ENCODE measurements around the gene UNC80.

DNA sequence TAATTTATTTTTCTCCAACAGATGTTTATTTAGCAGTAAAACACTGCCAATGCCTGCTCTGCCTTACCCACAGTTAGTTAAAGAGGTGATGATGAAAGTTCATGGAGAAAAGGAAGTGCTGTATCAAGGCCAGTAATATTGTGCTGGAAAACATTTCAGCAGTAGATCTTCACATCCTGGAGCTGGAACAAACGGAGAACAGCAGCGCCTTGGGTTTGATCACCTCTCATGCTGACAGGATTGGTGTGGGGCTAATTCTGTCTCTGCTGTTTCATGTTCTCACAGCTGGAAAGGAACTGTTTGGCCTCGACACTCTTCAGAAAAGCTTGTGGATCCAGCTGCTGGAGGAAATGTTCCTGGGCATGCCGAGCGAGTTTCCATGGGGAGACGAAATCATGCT, 169.3 kb downstream of the UNC80 start:
- TF ChIP-seq, protein P1, sequence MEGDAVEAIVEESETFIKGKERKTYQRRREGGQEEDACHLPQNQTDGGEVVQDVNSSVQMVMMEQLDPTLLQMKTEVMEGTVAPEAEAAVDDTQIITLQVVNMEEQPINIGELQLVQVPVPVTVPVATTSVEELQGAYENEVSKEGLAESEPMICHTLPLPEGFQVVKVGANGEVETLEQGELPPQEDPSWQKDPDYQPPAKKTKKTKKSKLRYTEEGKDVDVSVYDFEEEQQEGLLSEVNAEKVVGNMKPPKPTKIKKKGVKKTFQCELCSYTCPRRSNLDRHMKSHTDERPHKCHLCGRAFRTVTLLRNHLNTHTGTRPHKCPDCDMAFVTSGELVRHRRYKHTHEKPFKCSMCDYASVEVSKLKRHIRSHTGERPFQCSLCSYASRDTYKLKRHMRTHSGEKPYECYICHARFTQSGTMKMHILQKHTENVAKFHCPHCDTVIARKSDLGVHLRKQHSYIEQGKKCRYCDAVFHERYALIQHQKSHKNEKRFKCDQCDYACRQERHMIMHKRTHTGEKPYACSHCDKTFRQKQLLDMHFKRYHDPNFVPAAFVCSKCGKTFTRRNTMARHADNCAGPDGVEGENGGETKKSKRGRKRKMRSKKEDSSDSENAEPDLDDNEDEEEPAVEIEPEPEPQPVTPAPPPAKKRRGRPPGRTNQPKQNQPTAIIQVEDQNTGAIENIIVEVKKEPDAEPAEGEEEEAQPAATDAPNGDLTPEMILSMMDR (IDR thresholded peaks at IDR 0.05; ENCODE audit: poor library complexity, severe bottlenecking) = no peak
- TF ChIP-seq, protein P2, sequence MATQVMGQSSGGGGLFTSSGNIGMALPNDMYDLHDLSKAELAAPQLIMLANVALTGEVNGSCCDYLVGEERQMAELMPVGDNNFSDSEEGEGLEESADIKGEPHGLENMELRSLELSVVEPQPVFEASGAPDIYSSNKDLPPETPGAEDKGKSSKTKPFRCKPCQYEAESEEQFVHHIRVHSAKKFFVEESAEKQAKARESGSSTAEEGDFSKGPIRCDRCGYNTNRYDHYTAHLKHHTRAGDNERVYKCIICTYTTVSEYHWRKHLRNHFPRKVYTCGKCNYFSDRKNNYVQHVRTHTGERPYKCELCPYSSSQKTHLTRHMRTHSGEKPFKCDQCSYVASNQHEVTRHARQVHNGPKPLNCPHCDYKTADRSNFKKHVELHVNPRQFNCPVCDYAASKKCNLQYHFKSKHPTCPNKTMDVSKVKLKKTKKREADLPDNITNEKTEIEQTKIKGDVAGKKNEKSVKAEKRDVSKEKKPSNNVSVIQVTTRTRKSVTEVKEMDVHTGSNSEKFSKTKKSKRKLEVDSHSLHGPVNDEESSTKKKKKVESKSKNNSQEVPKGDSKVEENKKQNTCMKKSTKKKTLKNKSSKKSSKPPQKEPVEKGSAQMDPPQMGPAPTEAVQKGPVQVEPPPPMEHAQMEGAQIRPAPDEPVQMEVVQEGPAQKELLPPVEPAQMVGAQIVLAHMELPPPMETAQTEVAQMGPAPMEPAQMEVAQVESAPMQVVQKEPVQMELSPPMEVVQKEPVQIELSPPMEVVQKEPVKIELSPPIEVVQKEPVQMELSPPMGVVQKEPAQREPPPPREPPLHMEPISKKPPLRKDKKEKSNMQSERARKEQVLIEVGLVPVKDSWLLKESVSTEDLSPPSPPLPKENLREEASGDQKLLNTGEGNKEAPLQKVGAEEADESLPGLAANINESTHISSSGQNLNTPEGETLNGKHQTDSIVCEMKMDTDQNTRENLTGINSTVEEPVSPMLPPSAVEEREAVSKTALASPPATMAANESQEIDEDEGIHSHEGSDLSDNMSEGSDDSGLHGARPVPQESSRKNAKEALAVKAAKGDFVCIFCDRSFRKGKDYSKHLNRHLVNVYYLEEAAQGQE (IDR thresholded peaks at IDR 0.05; ENCODE audit: borderline replicate concordance) = no peak
- TF ChIP-seq POLR2AphosphoS5 (IDR thresholded peaks at IDR 0.05) = no peak
- no peak for TF ChIP-seq RAD21 (conservative IDR thresholded peaks at IDR 0.05)
- TF ChIP-seq EZH2 (IDR thresholded peaks at IDR 0.05; ENCODE audit: borderline replicate concordance, insufficient read depth, low read length, poor library complexity, severe bottlenecking) = no peak
- no peak for TF ChIP-seq EP300 (conservative IDR thresholded peaks at IDR 0.05; ENCODE audit: poor library complexity, severe bottlenecking)
